Activated T-cell treated with anti-CD3 and anti-CD28 coated beads, Interleukin-2, amount 50 U/mL, for 24 hours (primary cell): ENCODE data around the gene KRTAP19-5.
"Not testable (repeated sequence)": the region's sequence is repeated elsewhere in the genome, so short reads cannot be mapped to it uniquely, and the experiment has no call there.

Source experiments
- DNase-seq: peaks from one replicate; pipeline ENCODE4 v3.0.0-alpha.2; 2020
- H3K27ac Mint-ChIP-seq: 2 replicates; pipeline ENCODE4 v1.8.0; 2020; ENCODE audit warnings: mild to moderate bottlenecking, mixed read lengths
- H3K27me3 Mint-ChIP-seq: 2 replicates; pipeline ENCODE4 v1.8.0; 2020; ENCODE audit warnings: mixed read lengths
- H3K36me3 Mint-ChIP-seq: 2 replicates; pipeline ENCODE4 v1.8.0; 2020; ENCODE audit warnings: low read depth, mixed read lengths
- H3K4me1 Mint-ChIP-seq: 2 replicates; pipeline ENCODE4 v1.8.0; 2020; ENCODE audit warnings: low read depth, mixed read lengths
- H3K4me3 Mint-ChIP-seq: 2 replicates; pipeline ENCODE4 v1.8.0; 2020; ENCODE audit warnings: mild to moderate bottlenecking, moderate library complexity, mixed read lengths
- H3K9me3 Mint-ChIP-seq: 2 replicates; pipeline ENCODE4 v1.8.0; 2020; ENCODE audit warnings: mixed read lengths

The KRTAP19-5 gene

GRCh38 chr21:30502041-30502440, at the start of gene KRTAP19-5:
Gene KRTAP19-5 (minus strand): TSS chr21:30502141. CDS start chr21:30502090, 51 bp downstream.
- Mint-ChIP-seq H3K27ac (no peak within 1 kb of the TSS), H3K4me1 (no peaks in the 10 kb centered on the region), H3K27me3 (peaks cover 10% of the 10 kb centered on the region), H3K9me3 (no peaks in the 10 kb centered on the region), H3K4me3 (no peak within 1 kb of the TSS), H3K36me3 (no peaks in the 10 kb centered on the region)
- no peak for DNase-seq

DNA sequence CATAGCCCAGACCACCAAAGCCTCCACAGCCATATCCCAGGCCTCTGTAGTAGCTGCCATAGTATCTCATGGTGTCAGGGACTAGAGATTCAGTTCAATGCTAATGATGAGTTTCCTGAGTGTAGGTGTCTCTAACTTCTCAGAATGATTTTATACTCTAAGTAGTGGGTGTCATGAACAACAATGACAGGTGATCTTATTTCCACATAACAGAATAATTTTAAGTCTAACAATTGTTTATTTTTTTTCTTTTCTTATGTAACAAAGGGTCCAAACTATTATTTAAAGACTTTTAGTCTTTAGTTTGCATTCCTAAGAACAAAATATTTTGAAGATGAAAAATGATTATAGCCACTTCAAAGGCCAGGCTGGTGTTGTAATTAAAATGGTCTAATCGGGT, 39.8 kb upstream of the KRTAP19-5 start, which contains the start of gene KRTAP19-6:
Gene KRTAP19-6 (minus strand): TSS at position 101 of the 400 bp plus-strand sequence. CDS start 31 bp downstream, at position 70.
- peaks cover 2% of the 10 kb centered on the region for H3K9me3 Mint-ChIP-seq
- H3K27ac Mint-ChIP-seq = no peak within 1 kb of the TSS
- H3K4me1 Mint-ChIP-seq = no peaks in the 10 kb centered on the region
- no peak for DNase-seq
- H3K27me3 Mint-ChIP-seq = no peaks in the 10 kb centered on the region
- no peaks in the 10 kb centered on the region for H3K36me3 Mint-ChIP-seq
- H3K4me3 Mint-ChIP-seq = no peak within 1 kb of the TSS

- H3K4me3 Mint-ChIP-seq = no peak overlapping the region
- H3K27me3 Mint-ChIP-seq = no peaks in the 10 kb centered on the region
- H3K9me3 Mint-ChIP-seq = no peaks in the 10 kb centered on the region
- DNase-seq = no peak
- no peaks in the 10 kb centered on the region for H3K36me3 Mint-ChIP-seq
- no peaks in the 10 kb centered on the region for H3K4me1 Mint-ChIP-seq
- no peak overlapping the region for H3K27ac Mint-ChIP-seq
Observed at GRCh38 chr21:30518876-30519275, 16.9 kb upstream of the KRTAP19-5 start.

DNA sequence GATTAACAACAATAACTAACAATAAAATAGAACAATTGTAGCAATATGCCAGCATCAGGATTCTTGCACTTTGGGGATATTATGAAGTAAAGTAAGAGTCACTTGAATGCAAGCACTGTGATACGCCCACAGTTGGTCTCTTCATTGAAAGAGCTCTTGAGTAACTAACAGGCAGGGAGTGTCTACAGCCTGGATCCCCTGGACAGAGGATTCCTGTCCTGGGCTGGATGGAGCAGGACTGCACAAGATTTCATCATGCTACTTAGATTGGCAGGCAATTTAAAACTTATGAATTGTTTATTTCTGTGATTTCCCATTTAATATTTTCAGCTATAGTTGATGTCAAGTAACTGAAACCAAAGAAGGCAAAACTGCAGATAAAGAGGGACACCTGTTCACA, 13.7 kb upstream of the KRTAP19-5 start:
- Mint-ChIP-seq H3K9me3 (no peaks in the 10 kb centered on the region), H3K4me1 (no peaks in the 10 kb centered on the region), H3K4me3 (no peak overlapping the region), H3K27ac (no peak overlapping the region), H3K27me3 (no peaks in the 10 kb centered on the region), H3K36me3 (no peaks in the 10 kb centered on the region)
- DNase-seq = no peak

DNA sequence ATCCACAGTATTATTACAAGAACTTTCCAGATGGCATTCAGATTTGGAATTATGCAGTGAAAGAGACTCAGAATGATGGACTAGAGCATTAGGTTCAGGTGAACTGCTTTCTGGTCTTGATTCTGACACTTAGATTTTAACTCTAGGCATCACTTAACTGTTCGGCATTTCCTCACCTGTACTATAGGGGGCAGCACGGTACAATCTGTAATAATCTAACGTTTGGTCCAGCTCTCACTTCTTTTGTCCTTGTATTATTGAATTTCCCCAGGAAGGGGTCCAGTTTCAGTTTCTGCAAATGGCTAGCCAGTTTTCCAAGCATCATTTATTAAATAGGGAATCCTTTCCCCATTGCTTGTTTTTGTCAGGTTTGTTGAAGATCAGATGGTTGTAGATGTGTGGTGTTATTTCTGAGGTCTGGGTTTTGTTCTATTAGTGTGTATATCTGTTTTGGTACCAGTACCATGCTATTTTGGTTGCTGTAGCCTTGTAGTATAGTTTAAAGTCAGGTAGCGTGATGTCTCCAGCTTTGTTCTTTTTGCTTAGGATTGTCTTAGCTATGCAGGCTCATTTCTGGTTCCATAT, 3.8 kb upstream of the KRTAP19-5 start:
- H3K4me3 Mint-ChIP-seq, DNase-seq, H3K9me3 Mint-ChIP-seq, H3K27ac Mint-ChIP-seq, H3K36me3 Mint-ChIP-seq, H3K4me1 Mint-ChIP-seq: not testable (repeated sequence)
- H3K27me3 Mint-ChIP-seq = peaks cover 10% of the 10 kb centered on the region

- Mint-ChIP-seq H3K27me3 (no peaks in the 10 kb centered on the region), H3K9me3 (no peaks in the 10 kb centered on the region), H3K36me3 (no peaks in the 10 kb centered on the region), H3K4me3 (no peak within 1 kb of the TSS), H3K27ac (no peak within 1 kb of the TSS), H3K4me1 (no peaks in the 10 kb centered on the region)
- DNase-seq = no peak
Observed at GRCh38 chr21:30497065-30497464, 4.9 kb downstream of the KRTAP19-5 start, which contains the start of gene KRTAP19-4. Gene KRTAP19-4 (minus strand): TSS chr21:30497165. CDS start chr21:30497110, 55 bp downstream.

DNA sequence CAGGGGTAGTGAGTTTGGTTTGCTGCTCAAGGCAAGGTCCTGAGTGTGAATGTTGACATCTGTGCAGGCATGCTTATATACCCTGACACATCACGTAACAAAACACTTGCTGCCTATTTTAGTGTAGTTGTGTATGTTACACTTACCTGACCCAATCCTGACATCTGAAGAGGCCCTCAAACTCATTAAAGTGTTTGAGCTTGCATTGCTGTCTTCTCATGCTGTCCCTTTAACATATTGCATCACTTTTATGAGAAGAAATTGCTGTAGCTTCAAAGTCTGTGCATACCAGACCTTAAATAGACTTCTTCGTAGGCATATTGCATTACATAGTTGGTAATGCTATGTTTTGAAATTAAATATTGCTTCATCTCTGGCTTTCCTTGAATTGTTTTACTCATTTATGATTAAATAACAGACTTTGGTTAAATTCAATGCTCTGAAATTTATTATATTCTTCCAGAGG, 9.9 kb downstream of the KRTAP19-5 start, which contains the start of gene KRTAP19-3:
Gene KRTAP19-3 (minus strand): TSS at position 51 of the 466 bp plus-strand sequence. CDS start 56 bp downstream, outside the sequence.
- H3K36me3 Mint-ChIP-seq = no peaks in the 10 kb centered on the region

GRCh38 chr21:30487336-30487735, 14.6 kb downstream of the KRTAP19-5 start, which contains the start of gene KRTAP19-2:
Gene KRTAP19-2 (minus strand): TSS chr21:30487436. CDS start chr21:30487348, 88 bp downstream.
- H3K27ac Mint-ChIP-seq = no peak within 1 kb of the TSS
- H3K36me3 Mint-ChIP-seq = no peaks in the 10 kb centered on the region
- peaks cover 2% of the 10 kb centered on the region for H3K27me3 Mint-ChIP-seq

More for the DNA sequence above, 9.9 kb downstream of the KRTAP19-5 start, which contains the start of gene KRTAP19-3:
- Mint-ChIP-seq H3K27ac (no peak within 1 kb of the TSS), H3K9me3 (peaks cover 3% of the 10 kb centered on the region), H3K4me1 (no peaks in the 10 kb centered on the region), H3K27me3 (peaks cover 2% of the 10 kb centered on the region), H3K4me3 (no peak within 1 kb of the TSS)
- DNase-seq = no peak

DNA sequence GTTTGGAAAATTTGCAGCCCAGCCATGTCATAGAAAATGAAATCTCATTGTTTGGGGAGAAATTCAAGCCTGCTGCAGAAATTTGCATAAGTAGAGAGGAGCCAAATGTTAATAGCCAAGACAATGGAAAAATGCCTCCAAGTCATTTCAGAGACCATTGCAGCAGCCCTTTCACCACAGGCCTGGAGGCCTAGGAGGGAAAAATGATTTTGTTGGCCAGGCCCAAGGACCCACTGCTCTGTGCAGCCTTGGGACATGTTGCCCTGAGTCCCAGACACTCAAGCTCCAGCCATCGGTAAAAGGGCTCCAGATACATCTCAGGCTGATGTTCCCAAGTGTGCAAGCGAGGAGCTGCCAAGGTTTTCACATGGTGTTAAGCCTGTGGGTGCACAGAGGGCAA, 15.8 kb downstream of the KRTAP19-5 start:
- Mint-ChIP-seq H3K27ac (no peak overlapping the region), H3K4me3 (no peak overlapping the region), H3K4me1 (no peaks in the 10 kb centered on the region), H3K27me3 (no peaks in the 10 kb centered on the region), H3K9me3 (peaks cover 10% of the 10 kb centered on the region), H3K36me3 (no peaks in the 10 kb centered on the region)
- DNase-seq = no peak

More at GRCh38 chr21:30487336-30487735, 14.6 kb downstream of the KRTAP19-5 start, which contains the start of gene KRTAP19-2:
- DNase-seq = no peak
- Mint-ChIP-seq H3K4me3 (no peak within 1 kb of the TSS), H3K9me3 (peaks cover 10% of the 10 kb centered on the region), H3K4me1 (no peaks in the 10 kb centered on the region)

- Mint-ChIP-seq H3K27me3 (no peaks in the 10 kb centered on the region), H3K4me3 (no peak overlapping the region), H3K27ac (no peak overlapping the region), H3K36me3 (no peaks in the 10 kb centered on the region), H3K4me1 (no peaks in the 10 kb centered on the region), H3K9me3 (peaks cover 8% of the 10 kb centered on the region)
- no peak for DNase-seq
Observed at GRCh38 chr21:30482130-30482529, 19.8 kb downstream of the KRTAP19-5 start.

GRCh38 chr21:30480145-30480544, 21.8 kb downstream of the KRTAP19-5 start, which contains the start of gene KRTAP19-1:
Gene KRTAP19-1 (minus strand): TSS chr21:30480367. CDS start chr21:30480317, 50 bp downstream.
- H3K36me3 Mint-ChIP-seq = no peaks in the 10 kb centered on the region
- H3K27ac Mint-ChIP-seq = no peak within 1 kb of the TSS
- no peak for DNase-seq
- H3K27me3 Mint-ChIP-seq = no peaks in the 10 kb centered on the region
- no peaks in the 10 kb centered on the region for H3K9me3 Mint-ChIP-seq
- H3K4me1 Mint-ChIP-seq = no peaks in the 10 kb centered on the region
- H3K4me3 Mint-ChIP-seq = no peak within 1 kb of the TSS

DNA sequence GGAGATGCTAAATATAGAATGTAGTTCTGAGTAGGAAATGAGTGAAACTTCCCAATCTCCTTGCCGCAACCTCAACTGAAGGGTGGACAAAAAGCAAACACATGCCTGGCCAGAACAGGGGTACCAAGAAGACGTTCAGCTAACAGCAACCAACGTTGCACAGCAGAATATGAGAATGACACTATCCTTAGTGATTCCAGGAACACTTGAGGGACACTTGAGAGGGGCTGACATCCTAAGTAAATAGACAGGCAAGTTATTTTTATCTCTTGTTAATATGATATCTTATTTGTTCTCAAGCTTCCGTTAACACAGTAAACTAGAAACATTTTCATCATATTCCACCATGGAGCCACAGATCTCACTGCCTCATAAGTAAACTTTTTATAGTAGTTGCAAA, 22.7 kb downstream of the KRTAP19-5 start:
- no peak overlapping the region for H3K4me3 Mint-ChIP-seq
- no peaks in the 10 kb centered on the region for H3K9me3 Mint-ChIP-seq
- DNase-seq = no peak
- H3K27ac Mint-ChIP-seq = no peak overlapping the region
- H3K4me1 Mint-ChIP-seq = no peaks in the 10 kb centered on the region
- no peaks in the 10 kb centered on the region for H3K27me3 Mint-ChIP-seq
- no peaks in the 10 kb centered on the region for H3K36me3 Mint-ChIP-seq

DNA sequence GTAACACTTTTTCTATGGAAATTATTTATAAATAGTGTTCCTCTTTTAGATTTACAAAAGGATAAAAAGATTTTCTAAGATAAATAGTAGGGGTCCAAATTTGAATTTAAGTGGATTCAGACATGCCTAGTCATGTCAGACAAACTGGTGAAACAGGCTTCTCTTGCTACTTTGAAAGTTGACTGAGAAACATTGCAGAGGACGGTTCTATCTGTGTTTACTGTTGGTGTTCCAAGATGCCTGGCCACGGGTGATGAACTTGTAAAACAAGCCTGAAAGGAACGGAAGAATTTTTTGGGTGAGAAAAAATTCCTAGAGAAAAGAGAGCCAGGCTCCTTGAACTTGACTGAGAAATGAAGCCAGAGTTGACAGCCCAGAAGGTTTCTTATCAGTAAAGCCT, 23.9 kb downstream of the KRTAP19-5 start:
- Mint-ChIP-seq H3K9me3 (no peaks in the 10 kb centered on the region), H3K27ac (no peak overlapping the region), H3K36me3 (no peaks in the 10 kb centered on the region), H3K27me3 (no peaks in the 10 kb centered on the region), H3K4me3 (no peak overlapping the region), H3K4me1 (no peaks in the 10 kb centered on the region)
- no peak for DNase-seq

GRCh38 chr21:30468900-30469714, 32.8 kb downstream of the KRTAP19-5 start:
- H3K27me3 Mint-ChIP-seq = peaks cover 3% of the 10 kb centered on the region

More at GRCh38 chr21:30468900-30469714, 32.8 kb downstream of the KRTAP19-5 start:
- Mint-ChIP-seq H3K27ac (no peak overlapping the region), H3K4me1 (no peaks in the 10 kb centered on the region), H3K4me3 (no peak overlapping the region), H3K9me3 (no peaks in the 10 kb centered on the region), H3K36me3 (no peaks in the 10 kb centered on the region)
- DNase-seq = no peak
